T-helper 1 cell treated with Interleukin-12 subunit alpha and Interleukin-12 subunit beta and Interleukin-4 antibody, amounts not matched to agents 30 ng/mL and 1 ng/mL, for 36 hours (primary cell): ENCODE measurements around the gene TRAPPC12. TPM values are rescaled to one million over a fixed set of nuclear protein-coding genes. Genes with fewer than 3 reads are reported as not detected.
"Not testable (repeated sequence)": the region's sequence is repeated elsewhere in the genome, so short reads cannot be mapped to it uniquely, and the experiment has no call there.

ENCODE experiments used
- intact Hi-C: fragments of 100-400 bp; cut with micrococcal nuclease; formaldehyde crosslinking; loops from one replicate; pipeline ENCODE4 v1.15.1; 2024
- total RNA-seq: library from RNA; stranded (reverse); gene quantifications from 2 replicates; pipeline ENCODE4 v1.2.3, GENCODE V29; 2022

The TRAPPC12 gene
- total RNA-seq, 1 donor from 2014 or later, result 111 TPM

- intact Hi-C loops, result no loop called here
Observed at GRCh38 chr2:3498783-3499394, 119.4 kb downstream of the TRAPPC12 start.

- intact Hi-C loops, result no loop called here
Observed at GRCh38 chr2:3500326-3500899, 120.9 kb downstream of the TRAPPC12 start.

DNA sequence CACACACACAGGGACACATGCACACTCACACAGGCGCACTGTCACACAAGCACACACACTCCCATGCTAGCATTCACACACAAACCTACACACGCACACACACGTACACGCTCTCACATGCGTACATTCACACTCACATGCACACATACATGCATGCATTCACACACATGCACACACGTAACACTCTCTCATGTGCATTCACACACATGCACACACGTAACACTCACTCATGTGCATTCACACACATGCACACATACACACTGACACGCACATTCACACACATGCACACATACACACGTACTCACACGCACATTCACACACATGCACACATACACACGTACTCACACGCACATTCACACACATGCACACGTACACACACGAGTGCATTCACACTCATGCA lies 123.6 kb downstream of the TRAPPC12 start:
- intact Hi-C loops, result no loop called here

DNA sequence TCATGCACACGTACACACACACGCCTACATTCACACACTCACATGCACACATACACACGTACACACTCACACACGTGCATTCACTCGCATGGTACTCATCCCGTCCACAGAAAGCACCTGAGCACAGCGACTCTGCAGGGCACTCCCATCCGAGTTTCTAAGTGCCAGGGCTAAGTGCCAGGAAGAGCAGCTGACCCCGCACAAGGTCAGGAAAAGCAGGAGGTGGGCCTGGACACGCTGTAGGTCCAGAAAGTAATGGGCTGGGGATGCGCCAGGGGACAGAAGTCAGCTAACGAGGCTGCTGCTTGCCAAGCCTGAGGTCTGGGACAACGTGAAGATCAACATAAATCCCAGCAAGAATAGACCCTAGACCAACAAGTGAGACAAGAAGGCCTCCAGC lies 124.0 kb downstream of the TRAPPC12 start:
- intact Hi-C loops, result no loop called here

GRCh38 chr2:3504741-3505140 lies 125.2 kb downstream of the TRAPPC12 start:
- intact Hi-C loops, result no loop called here

DNA sequence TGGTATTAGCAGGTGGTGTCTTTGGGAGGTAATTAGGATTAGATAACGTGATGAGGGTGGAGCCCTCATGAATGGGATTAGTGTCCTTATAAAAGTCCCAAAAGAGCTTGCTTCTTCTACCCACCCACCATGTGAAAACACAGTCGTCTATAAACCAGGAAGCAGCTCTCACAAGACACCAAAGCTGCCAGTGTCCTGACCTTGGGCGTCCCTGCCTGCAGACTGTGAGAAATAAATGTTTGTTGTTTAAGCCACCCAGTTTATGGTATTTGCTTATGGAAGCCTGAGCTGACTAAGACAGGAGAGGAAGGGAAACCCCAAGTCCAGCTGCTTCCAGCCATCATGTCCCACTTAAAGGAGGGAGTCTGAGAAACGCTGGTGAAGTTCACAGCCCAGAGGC lies 126.3 kb downstream of the TRAPPC12 start:
- intact Hi-C loops, result no loop called here

DNA sequence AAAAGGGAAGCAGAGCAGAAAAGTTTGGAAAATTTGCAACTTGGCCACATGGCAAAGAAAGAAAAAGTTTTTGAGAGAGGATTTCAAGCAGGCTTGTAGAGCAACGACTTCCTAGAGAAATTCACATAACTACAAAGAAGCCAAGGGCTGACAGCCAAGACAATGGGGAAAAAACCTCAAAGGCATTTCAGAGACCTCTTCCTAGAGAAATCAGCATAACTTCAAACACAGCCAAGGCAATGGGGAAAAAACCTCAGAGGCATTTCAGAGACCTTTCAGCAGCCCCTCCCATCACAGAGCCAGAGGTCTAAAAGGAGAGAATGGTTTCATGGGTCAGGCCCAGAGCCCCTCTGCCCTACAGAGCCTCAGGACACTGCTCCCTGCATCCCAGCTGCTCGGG lies 132.6 kb downstream of the TRAPPC12 start:
- intact Hi-C loops, result no loop called here

GRCh38 chr2:3513026-3513810 lies 133.7 kb downstream of the TRAPPC12 start:
- intact Hi-C loops, result no loop called here

DNA sequence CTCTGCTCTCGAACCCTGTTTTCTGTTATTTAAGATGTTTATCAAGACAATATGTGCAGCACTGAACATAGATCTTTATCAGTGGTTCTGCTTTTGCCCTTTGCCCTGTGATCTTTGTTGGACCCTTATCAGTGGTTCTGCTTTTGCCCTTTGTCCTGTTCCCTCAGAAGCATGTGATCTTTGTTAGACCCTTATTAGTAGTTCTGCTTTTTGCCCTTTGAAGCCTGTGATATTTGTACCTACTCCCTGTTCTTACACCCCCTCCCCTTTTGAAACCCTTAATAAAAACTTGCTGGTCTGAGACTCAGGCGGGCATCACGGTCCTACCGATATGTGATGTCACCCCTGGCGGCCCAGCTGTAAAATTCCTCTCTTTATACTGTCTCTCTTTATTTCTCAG lies 135.9 kb downstream of the TRAPPC12 start:
- intact Hi-C loops, result not testable (repeated sequence)

- intact Hi-C loops, result no loop called here
Observed at GRCh38 chr2:3516831-3517230, 137.3 kb downstream of the TRAPPC12 start.

DNA sequence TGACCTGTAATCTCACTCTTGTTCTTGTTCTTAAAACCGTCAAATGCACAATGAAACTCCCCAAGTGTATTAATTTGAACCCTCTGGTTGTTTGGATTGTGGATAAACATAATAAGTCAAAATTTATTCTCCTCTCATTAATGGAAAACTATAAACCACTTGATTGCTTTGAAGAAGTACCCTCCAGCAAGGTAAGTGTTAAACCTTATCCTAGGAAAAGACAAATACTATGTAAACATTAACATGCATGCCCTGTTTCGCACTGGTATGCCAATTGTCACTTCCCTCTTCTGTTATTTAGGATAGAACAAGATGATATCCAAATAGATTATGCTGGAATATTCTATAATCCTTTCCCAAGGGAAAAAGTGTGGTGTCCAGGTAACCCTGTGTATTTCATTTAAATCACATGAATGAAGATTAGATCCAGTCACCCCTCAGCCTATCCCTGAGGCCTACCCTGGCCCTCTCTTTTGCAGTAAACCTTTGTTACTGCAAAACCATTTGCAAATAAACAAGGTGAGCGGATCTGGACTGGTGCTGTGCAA lies 138.5 kb downstream of the TRAPPC12 start:
- intact Hi-C loops, result loop anchor here (2.0 kb wide), 3 partner anchors 55 to 1461 kb away; no protein-coding TSS in a partner anchor

- intact Hi-C loops, result loop anchor here (1.0 to 2.0 kb wide), 8 partner anchors 40 to 1462 kb away; partner anchors contain the start of genes EIPR1, RNASEH1 and RPS7
Observed at GRCh38 chr2:3518496-3519254, 139.2 kb downstream of the TRAPPC12 start.

GRCh38 chr2:3519255-3520205 lies 140.0 kb downstream of the TRAPPC12 start, which contains the start of gene ADI1:
Gene ADI1, minus strand, starts transcription at chr2:3519531. Its CDS starts 44 bp downstream, at chr2:3519487.
- intact Hi-C loops, result loop anchor here (1.0 to 2.0 kb wide), 8 partner anchors 39 to 1463 kb away; partner anchors contain the start of genes EIPR1, RNASEH1 and RPS7

DNA sequence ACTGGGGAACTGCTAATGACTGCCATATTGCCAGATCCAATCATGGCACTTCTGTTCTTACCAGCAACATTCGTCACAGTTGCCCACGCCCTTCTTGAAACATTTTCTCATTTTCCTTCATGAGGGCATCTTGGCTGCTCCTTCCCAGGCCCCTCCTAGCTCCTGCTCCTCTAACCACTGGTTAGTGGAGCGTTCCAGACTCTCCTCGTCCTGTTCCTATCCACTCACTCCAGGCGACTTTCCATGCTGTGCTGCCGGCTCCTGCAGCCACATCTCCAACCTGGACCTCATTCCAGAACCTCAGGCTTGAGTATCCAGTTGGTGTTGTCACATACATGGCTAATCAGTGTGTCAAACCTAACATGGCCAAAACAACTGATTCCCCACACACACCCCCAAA lies 141.1 kb downstream of the TRAPPC12 start:
- intact Hi-C loops, result no loop called here

- intact Hi-C loops, result no loop called here
Observed at GRCh38 chr2:3522961-3523421, 143.5 kb downstream of the TRAPPC12 start.

GRCh38 chr2:3523551-3524041 lies 144.1 kb downstream of the TRAPPC12 start:
- intact Hi-C loops, result no loop called here

DNA sequence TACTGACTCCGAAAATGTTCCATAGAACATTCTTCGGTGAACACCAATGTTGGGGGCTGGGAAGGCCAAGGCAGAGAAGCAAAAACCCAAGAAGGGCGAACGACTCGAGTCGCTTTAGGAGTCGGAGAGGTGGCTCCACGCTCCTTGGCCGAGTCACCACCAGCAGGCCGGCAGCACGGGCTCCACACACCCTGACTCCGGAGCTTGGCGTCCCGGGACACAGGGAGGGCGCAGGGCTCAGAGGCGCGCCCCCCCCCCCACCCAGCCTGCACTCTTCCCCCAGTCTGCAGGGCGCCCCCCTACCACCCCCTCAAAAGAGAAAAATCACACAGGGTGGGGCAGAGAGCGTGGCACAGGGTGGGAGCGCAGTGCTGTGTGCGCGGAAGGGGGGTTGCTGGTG lies 147.4 kb downstream of the TRAPPC12 start:
- intact Hi-C loops, result no loop called here

GRCh38 chr2:3527886-3528785 lies 148.6 kb downstream of the TRAPPC12 start:
- intact Hi-C loops, result no loop called here
